SK-N-SH treated with all-trans-retinoic acid at 6 μM for 48 hours (cell line): ENCODE results near the gene MAP4K4.

Experiments used
- ATAC-seq: fragments of 200-7000 bp; cut with Tn5 transposase; 3 replicates; pipeline ENCODE4 v1.9.1; 2020; ENCODE audit warnings: mild to moderate bottlenecking, moderate library complexity
- ARNTL ChIP-seq: fragments of 450-650 bp; formaldehyde crosslinking; IDR thresholded peaks from 2 replicates; pipeline ENCODE4 v1.5.0; 2020; ENCODE audit warnings: low read depth, mild to moderate bottlenecking, moderate library complexity, borderline replicate concordance
- BACH2 ChIP-seq: fragments of 250-450 bp; sonication (Bioruptor Pico); IDR thresholded peaks from 2 replicates; pipeline ENCODE4 v1.9.0; 2021; ENCODE audit warnings: mild to moderate bottlenecking, borderline replicate concordance
- CSDC2 ChIP-seq: fragments of 250-450 bp; sonication (Bioruptor Pico); IDR thresholded peaks from 2 replicates; pipeline ENCODE4 v1.5.0; 2020; ENCODE audit warnings: mild to moderate bottlenecking, moderate library complexity
- ESRRG ChIP-seq: fragments of 250-450 bp; sonication (Bioruptor Pico); IDR thresholded peaks from 2 replicates; pipeline ENCODE4 v1.6.1; 2021; ENCODE audit warnings: mild to moderate bottlenecking
- GLIS3 ChIP-seq: fragments of 250-450 bp; sonication (Bioruptor Pico); IDR thresholded peaks from 2 replicates; pipeline ENCODE4 v1.5.0; 2020; ENCODE audit warnings: mild to moderate bottlenecking, moderate library complexity
- ISL1 ChIP-seq: fragments of 250-450 bp; sonication (Bioruptor Pico); IDR thresholded peaks from 2 replicates; pipeline ENCODE4 v2.1.2; 2022; ENCODE audit warnings: mild to moderate bottlenecking, moderate library complexity
- OSR1 ChIP-seq: fragments of 250-450 bp; sonication (Bioruptor Pico); IDR thresholded peaks from 2 replicates; pipeline ENCODE4 v1.8.0; 2022; ENCODE audit warnings: moderate library complexity, mild to moderate bottlenecking, inconsistent platforms
- POU6F1 ChIP-seq: fragments of 250-450 bp; sonication (Bioruptor Pico); IDR thresholded peaks from 2 replicates; pipeline ENCODE4 v1.8.0; 2021; ENCODE audit warnings: low read depth, mild to moderate bottlenecking, moderate library complexity, borderline replicate concordance
- PPARA ChIP-seq: fragments of 250-450 bp; sonication (Bioruptor Pico); IDR thresholded peaks from 2 replicates; pipeline ENCODE4 v1.5.0; 2020; ENCODE audit warnings: mild to moderate bottlenecking, borderline replicate concordance
- RARB ChIP-seq: fragments of 250-450 bp; sonication (Bioruptor Pico); IDR thresholded peaks from 2 replicates; pipeline ENCODE4 v1.8.0; 2021; ENCODE audit warnings: mild to moderate bottlenecking, moderate library complexity
- SNAI2 ChIP-seq: fragments of 250-450 bp; sonication (Bioruptor Pico); IDR thresholded peaks from 2 replicates; pipeline ENCODE4 v1.5.0; 2020; ENCODE audit warnings: mild to moderate bottlenecking, moderate library complexity
- TCF4 ChIP-seq: fragments of 250-450 bp; sonication (Bioruptor Pico); IDR thresholded peaks from 2 replicates; pipeline ENCODE4 v1.8.0; 2021; ENCODE audit warnings: mild to moderate bottlenecking, moderate library complexity, borderline replicate concordance
- TOX ChIP-seq: fragments of 250-450 bp; sonication (Bioruptor Pico); IDR thresholded peaks from 2 replicates; pipeline ENCODE4 v1.8.0; 2021; ENCODE audit warnings: mild to moderate bottlenecking, moderate library complexity, borderline replicate concordance
- ZC3H10 ChIP-seq: fragments of 250-450 bp; sonication (Bioruptor Pico); IDR thresholded peaks from 2 replicates; pipeline ENCODE4 v1.5.1; 2021; ENCODE audit warnings: mild to moderate bottlenecking, moderate library complexity
- ZFP3 ChIP-seq: fragments of 250-450 bp; sonication (Bioruptor Pico); IDR thresholded peaks from 2 replicates; pipeline ENCODE4 v1.5.0; 2020; ENCODE audit warnings: mild to moderate bottlenecking, moderate library complexity
- ZFP30 ChIP-seq: fragments of 450-650 bp; formaldehyde crosslinking; IDR thresholded peaks from 2 replicates; pipeline ENCODE4 v1.5.0; 2022; ENCODE audit warnings: mild to moderate bottlenecking, moderate library complexity
- ZNF565 ChIP-seq: fragments of 450-650 bp; formaldehyde crosslinking; conservative IDR thresholded peaks from 2 replicates; pipeline ENCODE4 v1.5.0; 2020; ENCODE audit warnings: low read depth, mild to moderate bottlenecking, moderate library complexity
- ZNF70 ChIP-seq: fragments of 450-650 bp; formaldehyde crosslinking; IDR thresholded peaks from 2 replicates; pipeline ENCODE4 v1.5.0; 2020; ENCODE audit warnings: mild to moderate bottlenecking, moderate library complexity
- ZNF8 ChIP-seq: fragments of 450-650 bp; formaldehyde crosslinking; IDR thresholded peaks from 2 replicates; pipeline ENCODE4 v1.5.0; 2020; ENCODE audit warnings: mild to moderate bottlenecking, moderate library complexity
- TF ChIP-seq, protein P1 (sequence below): fragments of 250-450 bp; sonication (Bioruptor Pico); IDR thresholded peaks from 2 replicates; pipeline ENCODE4 v1.5.1; 2021; ENCODE audit warnings: mild to moderate bottlenecking, moderate library complexity
- TF ChIP-seq, protein P2 (sequence below): fragments of 250-450 bp; sonication (Bioruptor Pico); IDR thresholded peaks from 2 replicates; pipeline ENCODE4 v1.5.0; 2020; ENCODE audit warnings: mild to moderate bottlenecking, moderate library complexity

Gene MAP4K4

GRCh38 chr2:101901241-101901640 is 203.7 kb downstream of the MAP4K4 start:
- ATAC-seq, result no peak
- no peak for TF ChIP-seq TCF4 (CRISPR knock-in tag)
- TF ChIP-seq POU6F1, result no peak
- TF ChIP-seq CSDC2 (CRISPR knock-in tag), result no peak
- TF ChIP-seq, protein P1, sequence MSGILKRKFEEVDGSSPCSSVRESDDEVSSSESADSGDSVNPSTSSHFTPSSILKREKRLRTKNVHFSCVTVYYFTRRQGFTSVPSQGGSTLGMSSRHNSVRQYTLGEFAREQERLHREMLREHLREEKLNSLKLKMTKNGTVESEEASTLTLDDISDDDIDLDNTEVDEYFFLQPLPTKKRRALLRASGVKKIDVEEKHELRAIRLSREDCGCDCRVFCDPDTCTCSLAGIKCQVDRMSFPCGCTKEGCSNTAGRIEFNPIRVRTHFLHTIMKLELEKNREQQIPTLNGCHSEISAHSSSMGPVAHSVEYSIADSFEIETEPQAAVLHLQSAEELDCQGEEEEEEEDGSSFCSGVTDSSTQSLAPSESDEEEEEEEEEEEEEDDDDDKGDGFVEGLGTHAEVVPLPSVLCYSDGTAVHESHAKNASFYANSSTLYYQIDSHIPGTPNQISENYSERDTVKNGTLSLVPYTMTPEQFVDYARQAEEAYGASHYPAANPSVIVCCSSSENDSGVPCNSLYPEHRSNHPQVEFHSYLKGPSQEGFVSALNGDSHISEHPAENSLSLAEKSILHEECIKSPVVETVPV (CRISPR knock-in tag), result no peak
- no peak for TF ChIP-seq ESRRG
- TF ChIP-seq ZC3H10 (CRISPR knock-in tag), result no peak
- TF ChIP-seq ZNF565 (CRISPR knock-in tag), result no peak
- no peak for TF ChIP-seq PPARA (CRISPR knock-in tag)
- no peak for TF ChIP-seq ZFP3

DNA sequence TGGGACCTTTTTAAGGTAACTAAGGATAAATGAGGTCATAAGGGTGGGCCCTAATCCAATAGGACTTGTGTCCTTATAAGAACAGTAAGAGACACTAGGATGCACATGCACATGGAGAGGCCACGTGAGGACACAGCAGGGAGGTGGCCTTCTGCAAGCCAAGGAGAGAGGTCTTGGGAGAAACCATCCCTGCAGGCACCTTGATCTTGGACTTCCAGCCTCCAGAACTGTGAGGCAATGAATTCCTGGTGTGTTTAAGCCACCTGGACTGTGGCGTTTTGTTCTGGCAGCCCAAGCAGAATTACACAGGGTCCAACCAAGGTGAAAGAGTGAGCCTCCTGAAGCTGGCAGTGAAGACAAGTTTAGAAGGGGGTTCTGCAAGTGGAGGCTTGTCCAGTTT is 204.7 kb downstream of the MAP4K4 start:
- TF ChIP-seq TOX (CRISPR knock-in tag) (no peak), ZC3H10 (CRISPR knock-in tag) (no peak), ZFP30 (CRISPR knock-in tag) (no peak), BACH2 (CRISPR knock-in tag) (no peak)
- TF ChIP-seq, protein P2, sequence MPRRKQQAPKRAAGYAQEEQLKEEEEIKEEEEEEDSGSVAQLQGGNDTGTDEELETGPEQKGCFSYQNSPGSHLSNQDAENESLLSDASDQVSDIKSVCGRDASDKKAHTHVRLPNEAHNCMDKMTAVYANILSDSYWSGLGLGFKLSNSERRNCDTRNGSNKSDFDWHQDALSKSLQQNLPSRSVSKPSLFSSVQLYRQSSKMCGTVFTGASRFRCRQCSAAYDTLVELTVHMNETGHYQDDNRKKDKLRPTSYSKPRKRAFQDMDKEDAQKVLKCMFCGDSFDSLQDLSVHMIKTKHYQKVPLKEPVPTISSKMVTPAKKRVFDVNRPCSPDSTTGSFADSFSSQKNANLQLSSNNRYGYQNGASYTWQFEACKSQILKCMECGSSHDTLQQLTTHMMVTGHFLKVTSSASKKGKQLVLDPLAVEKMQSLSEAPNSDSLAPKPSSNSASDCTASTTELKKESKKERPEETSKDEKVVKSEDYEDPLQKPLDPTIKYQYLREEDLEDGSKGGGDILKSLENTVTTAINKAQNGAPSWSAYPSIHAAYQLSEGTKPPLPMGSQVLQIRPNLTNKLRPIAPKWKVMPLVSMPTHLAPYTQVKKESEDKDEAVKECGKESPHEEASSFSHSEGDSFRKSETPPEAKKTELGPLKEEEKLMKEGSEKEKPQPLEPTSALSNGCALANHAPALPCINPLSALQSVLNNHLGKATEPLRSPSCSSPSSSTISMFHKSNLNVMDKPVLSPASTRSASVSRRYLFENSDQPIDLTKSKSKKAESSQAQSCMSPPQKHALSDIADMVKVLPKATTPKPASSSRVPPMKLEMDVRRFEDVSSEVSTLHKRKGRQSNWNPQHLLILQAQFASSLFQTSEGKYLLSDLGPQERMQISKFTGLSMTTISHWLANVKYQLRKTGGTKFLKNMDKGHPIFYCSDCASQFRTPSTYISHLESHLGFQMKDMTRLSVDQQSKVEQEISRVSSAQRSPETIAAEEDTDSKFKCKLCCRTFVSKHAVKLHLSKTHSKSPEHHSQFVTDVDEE (CRISPR knock-in tag), result no peak
- no peak for ATAC-seq

DNA sequence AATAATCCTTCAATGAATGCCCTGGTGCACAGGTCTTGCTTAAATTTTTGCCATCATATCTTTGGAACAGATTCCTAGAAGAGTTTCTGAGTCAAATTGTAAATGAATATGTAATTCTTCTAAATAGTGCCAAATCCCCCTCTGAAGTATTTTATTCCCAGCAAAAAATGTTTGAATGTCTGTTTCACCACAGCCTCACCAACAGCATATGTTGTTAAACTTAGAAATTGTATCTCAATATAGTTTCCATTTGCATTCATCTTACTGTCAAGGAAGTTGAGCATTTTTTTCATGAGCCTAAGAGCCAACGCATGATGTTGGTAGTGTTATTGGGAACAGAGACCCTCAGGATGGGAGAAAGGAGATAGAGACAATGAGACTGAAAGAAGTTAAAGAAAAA is 207.4 kb downstream of the MAP4K4 start:
- TF ChIP-seq TOX (CRISPR knock-in tag) (no peak), ZNF8 (CRISPR knock-in tag) (no peak), SNAI2 (no peak), CSDC2 (CRISPR knock-in tag) (no peak), ZFP3 (no peak), ARNTL (CRISPR knock-in tag) (no peak), ZNF70 (no peak), ISL1 (CRISPR knock-in tag) (no peak), RARB (CRISPR knock-in tag) (no peak), GLIS3 (CRISPR knock-in tag) (no peak), ZC3H10 (CRISPR knock-in tag) (no peak), TCF4 (CRISPR knock-in tag) (no peak), ZFP30 (CRISPR knock-in tag) (no peak), POU6F1 (no peak), OSR1 (CRISPR knock-in tag) (no peak)
- TF ChIP-seq, protein P1 (CRISPR knock-in tag), result no peak
- TF ChIP-seq, protein P2 (CRISPR knock-in tag), result no peak
- ATAC-seq, result no peak
